Stimulated activated CD8-positive, alpha-beta memory T cell treated with anti-CD3 and anti-CD28 coated beads, Interleukin-2, amount 100 ng/mL, for 1 hour (primary cell): ENCODE results near the gene PAK1IP1.
A peak's percentile ranks its signal among the peaks of the same experiment; 100 is the strongest.
"Not testable (repeated sequence)": the region's sequence is repeated elsewhere in the genome, so short reads cannot be mapped to it uniquely, and the experiment has no call there.

Source experiments
- DNase-seq, 2 donors: peaks; one replicate each; pipeline ENCODE4 v3.0.0-alpha.2; 2020; ENCODE audit warnings: low read depth in 2 of 2

PAK1IP1 gene, protein sequence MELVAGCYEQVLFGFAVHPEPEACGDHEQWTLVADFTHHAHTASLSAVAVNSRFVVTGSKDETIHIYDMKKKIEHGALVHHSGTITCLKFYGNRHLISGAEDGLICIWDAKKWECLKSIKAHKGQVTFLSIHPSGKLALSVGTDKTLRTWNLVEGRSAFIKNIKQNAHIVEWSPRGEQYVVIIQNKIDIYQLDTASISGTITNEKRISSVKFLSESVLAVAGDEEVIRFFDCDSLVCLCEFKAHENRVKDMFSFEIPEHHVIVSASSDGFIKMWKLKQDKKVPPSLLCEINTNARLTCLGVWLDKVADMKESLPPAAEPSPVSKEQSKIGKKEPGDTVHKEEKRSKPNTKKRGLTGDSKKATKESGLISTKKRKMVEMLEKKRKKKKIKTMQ

DNA sequence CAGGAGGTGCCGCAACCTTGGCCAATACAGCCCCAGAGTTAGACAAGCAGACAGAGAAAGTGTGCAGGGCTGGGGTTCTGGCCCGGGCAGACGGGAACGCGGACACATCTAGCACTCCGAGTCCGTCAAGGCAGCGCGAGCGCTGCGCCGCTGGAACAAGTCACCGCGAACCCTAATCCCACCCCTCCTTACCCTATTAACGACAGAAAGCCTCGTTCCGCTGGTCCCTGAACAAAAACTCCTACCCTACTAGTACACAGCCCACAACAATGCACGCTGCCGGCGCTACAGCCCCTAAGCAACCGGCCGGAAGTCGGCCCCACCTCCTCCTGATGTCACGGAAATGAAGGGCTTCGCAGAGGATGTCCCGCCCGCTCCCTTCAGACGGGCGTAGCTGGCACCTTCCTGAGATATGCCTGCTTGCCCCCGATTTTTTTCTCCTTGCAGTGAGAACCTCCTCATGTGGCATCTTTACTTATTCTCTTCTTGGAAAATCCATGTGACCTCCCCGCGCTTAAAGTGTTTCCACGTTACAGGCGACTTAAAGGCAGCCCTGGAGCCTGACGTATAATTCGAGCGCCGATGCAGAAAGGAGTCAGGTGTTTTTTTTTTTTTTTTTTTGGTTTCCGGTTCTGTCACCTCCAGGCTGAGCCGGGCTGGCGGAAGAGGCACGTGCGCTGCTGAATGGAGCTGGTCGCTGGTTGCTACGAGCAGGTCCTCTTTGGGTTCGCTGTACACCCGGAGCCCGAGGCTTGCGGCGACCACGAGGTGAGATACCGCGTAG is at the start of gene PAK1IP1, which contains the start of gene C6orf52:
PAK1IP1 (plus strand) TSS at position 671 of the 784 bp plus-strand sequence; CDS start at position 685, 14 bp downstream.
C6orf52 (minus strand) TSS at position 315 of the 784 bp plus-strand sequence. CDS start 7,066 bp downstream, outside the sequence.
- peak; percentile 86 to 90 for DNase-seq

DNA sequence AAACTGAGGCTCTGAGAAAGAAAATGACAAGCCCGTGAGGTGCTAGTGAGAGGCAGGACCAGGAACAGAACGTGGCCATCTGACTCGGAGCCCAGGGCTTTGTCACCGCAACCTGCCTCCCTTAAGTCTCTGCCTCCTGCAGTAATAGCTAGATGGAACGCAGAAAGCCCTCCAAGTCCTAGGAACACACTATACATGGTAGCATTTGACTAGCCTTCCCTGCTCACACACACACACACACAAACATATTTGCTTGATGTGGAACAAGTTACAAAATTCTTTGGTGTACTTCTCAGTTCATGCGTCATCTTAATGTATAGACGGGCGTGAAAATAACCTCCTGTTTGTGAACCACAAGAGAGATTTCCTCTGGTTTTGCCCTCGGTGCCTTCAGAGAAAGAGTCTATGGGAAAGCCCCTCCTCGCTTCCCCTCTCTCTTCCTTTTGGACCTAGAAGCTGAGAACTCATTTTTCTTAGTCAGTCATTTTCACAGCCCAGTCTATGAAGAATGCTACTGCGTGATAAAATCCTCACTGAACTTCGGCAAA is 39.2 kb upstream of the PAK1IP1 start:
- DNase-seq = no peak

DNA sequence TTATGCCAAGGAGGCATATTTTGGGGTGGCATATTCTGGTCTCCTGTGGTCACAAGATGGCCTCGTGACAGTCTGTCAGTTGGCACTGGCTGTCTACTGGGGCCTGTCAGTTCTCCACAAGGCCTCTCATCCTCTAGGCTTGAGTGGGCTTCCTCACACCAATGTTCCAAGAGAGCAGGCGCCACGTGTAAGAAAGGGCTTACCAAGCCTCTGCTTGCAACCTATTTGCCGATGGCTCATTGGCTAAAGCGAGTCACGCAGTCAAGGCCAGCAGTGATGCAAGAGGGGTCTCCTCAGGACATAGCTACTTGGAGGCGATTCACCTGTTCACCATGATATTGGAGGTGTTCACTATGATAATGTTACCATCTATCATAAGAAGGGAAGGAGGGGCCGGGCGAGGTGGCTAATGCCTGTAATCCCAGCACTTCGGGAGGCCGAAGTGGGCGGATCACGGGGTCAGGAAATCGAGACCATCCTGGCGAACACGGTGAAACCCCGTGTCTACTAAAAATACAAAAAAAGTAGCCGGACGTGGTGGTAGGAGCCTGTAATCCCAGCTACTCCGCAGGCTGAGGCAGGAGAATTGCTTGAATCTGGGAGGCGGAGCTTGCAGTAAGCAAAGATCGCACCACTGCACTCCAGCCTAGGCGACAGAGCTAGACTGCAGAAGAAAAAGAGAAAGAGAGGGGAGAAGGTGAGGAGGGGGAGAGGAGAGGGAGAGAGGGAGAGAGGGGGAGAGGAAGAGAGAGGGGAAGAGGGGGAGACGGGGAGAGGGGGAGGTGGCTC is 35.7 kb upstream of the PAK1IP1 start:
- no peak for DNase-seq

DNA sequence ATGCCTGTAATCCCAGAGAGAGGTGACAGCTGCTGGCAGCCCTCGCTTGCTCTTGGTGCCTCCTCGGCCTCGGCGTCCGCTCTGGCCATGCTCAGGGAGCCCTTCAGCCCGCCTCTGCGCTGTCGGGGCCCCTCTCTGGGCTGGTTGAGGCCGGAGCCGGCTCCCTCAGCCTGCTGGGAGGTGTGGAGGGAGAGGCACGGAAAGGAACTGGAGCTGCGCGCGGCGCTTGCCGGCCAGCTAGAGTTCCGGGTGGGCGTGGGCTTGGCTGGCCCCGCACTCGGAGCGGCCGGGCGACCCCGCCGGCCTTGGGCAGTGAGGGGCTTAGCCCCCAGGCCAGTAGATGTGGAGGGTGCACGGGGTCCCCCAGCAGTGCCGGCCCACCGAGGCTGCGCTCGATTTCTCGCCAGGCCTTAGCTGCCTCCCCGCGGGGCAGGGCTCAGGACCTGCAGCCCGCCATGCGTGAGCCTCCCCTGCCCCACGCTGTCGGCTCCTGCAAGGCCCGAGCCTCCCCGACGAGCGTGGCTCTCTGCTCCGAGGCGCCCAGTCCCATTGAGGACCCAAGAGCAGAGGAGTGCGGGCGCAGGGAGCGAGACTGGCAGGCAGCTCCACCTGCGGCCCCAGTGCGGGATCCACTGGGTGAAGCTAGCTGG is 34.9 kb upstream of the PAK1IP1 start:
- no peak for DNase-seq

DNA sequence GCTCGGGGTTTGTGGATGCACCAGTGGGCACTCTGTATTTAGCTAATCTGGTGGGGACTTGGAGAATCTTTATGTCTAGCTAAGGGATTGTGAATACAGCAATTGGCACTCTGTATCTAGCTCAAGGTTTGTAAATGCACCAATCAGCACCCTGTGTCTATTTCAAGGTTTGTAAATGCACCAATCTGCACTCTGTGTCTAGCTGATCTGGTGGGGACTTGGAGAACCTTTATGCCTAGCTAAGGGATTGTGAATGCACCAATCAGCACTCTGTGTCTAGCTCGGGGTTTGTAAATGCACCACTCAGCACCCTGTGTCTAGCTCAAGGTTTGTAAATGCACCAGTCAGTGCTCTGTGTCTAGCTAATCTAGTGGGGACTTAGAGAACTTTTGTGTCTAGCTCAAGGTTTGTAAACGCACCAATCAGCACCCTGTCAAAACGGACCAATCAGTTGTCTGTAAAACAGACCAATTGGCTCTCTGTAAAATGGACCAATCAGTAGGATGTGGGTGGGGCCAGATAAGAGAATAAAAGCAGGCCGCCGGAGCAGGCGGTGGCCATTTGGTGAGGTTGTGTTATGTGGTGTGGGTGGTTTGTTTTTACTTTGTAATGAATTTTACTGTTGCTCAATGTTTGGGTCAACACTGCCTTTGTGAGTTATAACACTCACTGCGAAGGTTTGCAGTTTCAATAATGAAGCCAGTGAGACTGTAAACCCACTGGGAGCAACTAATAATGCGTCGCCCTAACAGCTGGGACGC is 34.2 kb upstream of the PAK1IP1 start:
- not testable (repeated sequence) for DNase-seq

DNA sequence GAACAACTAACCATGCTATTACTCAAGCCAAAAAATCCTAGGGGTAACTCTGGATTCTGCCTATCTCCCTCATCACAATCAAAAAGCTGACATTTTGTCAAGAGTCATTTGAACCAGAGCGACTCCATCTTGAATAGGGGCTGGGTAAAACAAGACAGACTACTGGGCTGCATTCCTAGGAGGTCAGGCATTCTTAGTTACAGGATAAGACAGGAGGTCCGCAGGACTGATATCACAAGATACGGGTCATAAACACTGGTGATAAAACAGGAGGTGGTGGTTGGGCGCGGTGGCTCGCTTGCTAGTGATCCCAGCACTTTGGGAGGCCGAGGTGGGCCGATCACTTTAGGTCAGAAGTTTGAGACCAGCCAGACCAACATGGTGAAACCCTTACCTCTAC is 32.6 kb upstream of the PAK1IP1 start:
- DNase-seq = no peak

DNA sequence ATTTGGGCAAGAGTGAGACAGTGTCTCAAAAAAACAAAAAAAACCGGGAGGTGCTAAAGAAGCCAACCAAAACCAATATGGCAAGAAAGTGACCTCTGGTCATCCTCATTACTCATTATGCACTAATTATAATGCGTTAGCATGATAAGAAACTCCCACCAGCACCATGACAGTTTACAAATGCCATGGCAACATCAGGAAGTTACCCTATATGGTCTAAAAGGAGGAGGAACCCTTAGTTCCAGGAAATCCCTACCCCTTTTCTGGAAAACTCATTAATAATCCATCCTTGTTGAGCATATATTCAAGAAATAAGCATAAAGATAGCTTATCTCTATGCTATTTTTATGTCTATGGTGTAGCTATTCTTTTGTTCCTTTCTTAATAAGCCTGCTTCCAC is 32.0 kb upstream of the PAK1IP1 start:
- no peak for DNase-seq

DNA sequence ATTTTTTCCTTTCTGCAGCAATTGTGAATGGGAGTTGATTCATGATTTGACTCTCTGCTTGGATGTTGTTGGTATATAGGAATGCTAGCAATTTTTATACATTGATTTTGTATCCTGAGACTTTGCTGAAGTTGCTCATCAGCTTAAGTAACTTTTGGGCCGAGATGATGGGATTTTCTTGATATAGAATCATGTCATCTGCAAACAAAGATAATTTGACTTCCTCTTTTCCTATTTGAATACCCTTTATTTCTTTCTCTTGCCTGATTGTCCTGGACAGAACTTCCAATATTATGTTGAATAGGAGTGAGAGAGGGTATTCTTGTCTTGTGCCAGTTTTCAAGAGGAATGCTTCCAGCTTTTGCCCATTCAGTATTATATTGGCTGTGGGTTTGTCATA is 29.2 kb upstream of the PAK1IP1 start:
- DNase-seq = not testable (repeated sequence)

DNA sequence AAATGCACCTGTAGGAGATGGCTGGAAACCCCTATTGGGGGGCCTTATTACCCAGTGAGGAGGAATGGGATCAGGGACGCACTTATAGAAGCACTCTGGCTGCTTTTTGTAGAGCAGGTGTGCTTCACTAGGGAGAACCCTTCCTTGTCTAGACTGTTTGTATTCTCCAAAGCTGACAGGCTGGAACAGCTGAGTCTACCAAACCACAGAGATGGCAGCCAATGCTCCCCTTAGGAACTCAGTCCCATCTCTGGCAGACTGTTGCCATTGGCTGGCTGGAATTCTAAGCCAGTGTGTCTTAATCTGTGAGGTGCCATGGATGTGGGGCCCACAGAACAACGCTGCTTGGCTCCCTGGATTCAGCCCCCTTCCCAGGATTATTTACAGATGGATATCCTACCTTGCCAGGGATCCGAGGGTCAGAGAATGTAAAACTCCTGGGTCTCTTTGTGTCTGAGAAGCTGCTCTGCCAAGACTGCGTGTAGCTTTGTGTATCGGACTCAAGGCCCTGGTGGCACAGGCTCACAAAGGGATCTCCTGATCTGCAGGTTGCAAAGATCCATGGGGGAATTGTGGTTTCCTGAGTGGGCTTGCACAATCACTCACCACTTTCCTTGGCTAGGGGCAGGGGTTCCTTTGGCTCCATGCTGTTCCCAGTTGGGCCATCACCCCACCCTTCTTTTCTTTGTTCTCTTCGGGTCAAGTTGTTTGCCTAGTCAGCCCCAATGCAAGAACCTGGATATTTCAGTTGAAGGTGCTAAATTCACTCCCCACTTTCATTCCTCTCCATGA is 26.4 kb upstream of the PAK1IP1 start:
- no peak for DNase-seq

DNA sequence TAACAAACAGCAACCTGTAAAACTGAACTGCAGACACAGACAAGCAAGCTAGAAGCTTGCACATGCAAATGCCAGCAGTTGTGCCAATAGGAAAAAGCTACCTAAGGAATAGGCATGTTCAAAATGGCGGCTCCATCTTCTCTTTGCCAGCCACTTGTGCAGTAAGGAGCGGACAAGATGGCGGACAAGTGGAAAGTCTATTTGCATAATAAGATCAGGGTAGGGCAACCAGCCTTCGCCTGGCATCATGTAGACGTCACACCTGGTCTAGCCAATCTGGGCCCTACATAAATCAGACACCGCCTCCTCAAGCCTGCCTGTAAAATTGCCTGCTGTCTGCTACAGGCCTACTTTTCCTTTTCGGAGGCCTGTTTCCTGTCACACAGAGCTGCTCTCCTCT is 18.4 kb upstream of the PAK1IP1 start:
- no peak for DNase-seq

DNA sequence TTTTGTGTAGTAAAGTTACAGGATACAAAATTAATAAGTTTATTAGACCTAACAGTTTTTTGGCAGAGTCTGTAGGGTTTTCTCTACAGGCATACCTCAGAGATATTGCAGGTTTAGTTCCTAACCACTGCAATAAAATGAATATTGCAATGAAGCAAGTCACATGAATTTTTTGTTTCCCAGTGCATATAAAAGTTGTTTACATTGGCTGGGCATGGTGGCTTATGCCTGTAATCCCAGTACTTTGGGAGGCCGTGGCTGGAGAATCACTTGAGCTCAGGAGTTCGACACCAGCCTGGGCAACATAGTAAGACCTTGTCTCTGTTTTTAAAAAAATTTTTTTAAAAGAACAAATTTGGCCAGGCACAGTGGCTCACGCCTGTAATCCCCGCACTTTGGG is 16.3 kb upstream of the PAK1IP1 start:
- DNase-seq = no peak

DNA sequence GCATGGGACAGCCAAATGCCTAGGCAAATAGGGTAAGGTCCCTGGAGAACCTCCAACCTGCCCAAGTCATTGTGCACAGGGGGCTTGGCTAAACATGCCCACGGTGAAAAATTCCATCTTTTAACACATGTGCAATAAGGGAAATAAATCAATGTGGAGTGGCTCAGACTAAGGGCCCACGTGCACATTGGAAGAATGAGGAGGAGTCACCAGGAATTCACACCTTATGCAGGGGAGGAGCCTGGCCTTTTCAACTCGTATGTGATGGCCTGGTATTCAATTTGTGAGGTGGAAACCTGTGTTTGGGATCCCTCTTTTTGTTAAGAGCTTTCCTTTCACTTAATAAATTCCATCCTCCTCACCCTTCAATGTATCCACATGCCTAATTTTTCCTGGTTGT is 13.0 kb upstream of the PAK1IP1 start:
- no peak for DNase-seq

DNA sequence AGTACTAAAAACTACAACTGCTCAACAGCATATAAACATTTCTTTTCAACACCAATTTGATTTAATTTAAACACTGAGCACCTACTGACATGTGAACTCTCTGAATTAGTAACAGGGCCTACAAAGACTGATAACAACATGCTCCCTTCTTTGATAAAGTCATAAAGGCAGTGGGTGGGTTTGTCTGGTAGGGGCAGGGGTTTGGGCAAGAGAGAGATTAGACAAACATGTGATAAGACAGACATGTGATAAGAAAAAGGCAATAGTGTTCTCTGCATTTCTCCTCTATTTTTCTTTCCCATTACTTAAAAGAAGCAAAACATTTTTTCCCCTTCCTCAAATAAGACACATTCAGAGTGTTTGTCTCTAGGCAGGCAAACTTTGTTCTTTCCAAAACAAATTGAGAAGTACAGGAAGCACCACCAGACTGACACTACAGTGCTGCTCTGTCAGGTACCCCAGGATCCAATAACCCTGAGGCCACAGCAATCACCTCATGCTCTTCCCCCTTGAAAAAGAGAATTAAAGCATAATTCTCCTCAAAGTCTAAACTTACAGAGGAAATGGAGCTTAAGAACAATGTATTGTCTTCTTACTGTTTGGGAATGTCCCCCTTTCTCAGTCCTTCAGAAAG is 12.3 kb upstream of the PAK1IP1 start:
- DNase-seq = no peak

DNA sequence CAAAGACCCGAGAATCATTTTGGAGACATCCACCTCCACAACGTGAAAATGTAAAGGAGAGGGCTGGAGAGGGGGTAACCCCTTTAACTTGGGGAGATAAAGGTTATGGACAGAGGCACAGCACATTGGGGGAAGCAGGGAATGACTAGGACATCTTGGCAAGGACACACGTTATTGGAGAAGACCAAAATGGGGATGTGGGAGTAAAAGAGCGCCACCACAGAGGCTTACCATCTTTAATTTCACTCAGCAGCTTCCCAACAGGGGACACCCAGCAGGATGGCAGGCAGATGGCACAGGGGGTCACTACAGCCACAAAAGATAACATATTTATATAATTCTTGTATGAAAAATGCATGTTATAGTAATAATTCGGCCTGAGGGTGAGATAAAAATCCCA is 10.2 kb upstream of the PAK1IP1 start:
- no peak for DNase-seq

DNA sequence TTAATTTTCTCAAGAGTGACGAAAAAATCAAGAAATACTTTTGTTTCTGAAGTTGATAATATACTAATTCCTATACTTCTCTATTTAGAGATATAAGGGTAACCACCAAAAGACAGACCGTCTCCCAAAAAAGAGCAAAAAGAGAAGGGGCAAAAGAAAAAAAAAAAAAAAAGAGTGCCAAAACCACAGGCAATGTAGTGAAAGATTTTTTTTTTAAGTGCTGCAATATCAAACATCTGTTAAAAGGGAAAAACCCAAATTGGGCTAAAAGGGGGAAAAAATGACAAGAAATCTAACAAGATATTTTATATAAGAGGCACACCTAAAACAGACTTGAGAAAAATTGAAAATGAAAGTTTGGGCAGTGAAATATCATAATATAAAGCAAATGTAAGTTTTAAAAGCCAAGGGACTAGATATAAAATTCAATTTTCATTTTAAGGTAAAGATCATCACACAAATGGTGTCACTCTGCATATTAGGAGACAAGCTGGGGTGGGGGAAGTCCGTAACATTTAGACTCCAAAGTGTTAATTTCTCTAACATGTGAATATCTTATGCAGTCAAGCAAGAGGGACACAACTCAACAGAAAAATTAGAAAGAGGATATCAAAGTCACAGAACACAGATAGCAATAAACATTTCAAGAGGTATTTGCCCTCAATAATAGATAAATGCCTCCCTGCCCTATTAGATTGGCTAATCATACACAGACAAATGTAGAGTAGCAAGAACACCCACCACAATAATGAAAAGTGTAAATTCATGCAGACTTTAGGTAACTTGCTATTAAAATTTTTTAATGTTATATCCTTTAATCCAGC is 9.5 kb upstream of the PAK1IP1 start:
- no peak for DNase-seq

DNA sequence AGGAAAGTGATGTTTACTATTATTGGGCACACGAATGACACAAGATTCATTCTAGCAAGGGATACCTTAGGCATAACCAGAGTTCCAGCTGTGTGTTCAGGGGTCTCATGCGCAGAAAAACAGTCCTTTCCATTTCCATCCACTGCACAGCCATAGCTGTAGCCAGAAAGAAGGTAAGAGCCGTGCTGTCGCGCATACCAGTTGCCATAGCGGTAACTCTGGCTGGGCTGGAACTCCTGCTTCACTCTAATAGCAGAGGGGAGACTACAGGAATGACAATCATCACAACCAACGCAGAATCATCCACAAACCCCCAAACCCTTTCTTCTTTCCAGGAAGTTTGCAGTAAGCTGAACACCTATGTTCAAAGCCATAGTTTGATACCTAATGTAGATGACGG is 7.9 kb upstream of the PAK1IP1 start:
- no peak for DNase-seq

DNA sequence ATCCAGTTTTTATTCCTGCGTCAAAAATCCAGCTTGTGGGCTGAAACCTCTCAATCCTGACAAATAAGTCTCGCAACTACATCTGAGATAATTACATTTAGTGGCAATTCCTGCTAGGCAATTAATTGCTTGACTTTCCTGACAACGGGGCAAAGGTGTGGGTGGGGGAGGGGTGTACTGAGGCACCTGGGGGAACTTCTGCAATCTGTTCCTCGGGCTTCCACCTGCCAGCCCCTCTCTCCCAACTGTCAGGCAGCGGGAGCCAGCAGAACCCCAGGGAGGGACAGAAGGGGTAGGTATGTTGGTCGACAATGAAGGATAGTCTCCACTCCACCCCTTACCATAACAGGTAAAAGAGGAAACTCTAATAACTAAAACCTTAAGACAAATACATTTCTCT is 7.2 kb upstream of the PAK1IP1 start:
- no peak for DNase-seq
